Measurements from ENCODE around the gene SPAG16.

GRCh38 chr2:213247566-213247965 is 36.7 kb upstream of the SPAG16 start:
- TF ChIP-seq POLR2A (IDR thresholded peaks at IDR 0.05): no peak
- no peak for TF ChIP-seq CTCF (IDR thresholded peaks at IDR 0.05)
